Measurements from ENCODE around the gene ZNF710. TPM values are rescaled to one million over a fixed set of nuclear protein-coding genes. Genes with fewer than 3 reads are reported as not detected.
"Not testable (repeated sequence)": the region's sequence is repeated elsewhere in the genome, so short reads cannot be mapped to it uniquely, and the experiment has no call there.

ZNF710 gene
- total RNA-seq, 3 donors from 2014 or later (not counting 1 experiment from before 2014, with no cell fraction given), result 26.5 to 43.1 (median 26.6) TPM

DNA sequence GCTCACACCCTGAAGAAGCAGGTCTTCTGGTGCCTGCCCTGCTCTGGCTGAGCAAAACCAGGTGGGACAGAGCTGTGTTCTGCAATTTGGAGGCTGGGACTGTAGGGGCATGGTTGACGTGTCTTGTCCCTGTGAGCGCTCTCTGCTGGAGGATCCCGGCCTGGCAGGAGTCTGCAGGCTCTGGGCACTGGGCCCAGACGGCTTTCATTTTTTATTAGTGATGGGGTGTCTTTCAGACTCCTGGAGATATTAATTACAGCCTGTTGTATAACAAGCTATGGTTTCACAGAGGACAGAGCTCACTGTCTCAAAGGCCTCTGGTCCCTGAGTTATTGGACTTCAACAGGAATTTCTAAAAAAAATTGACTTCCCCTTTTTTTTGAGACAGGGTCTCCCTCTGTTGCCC, 29.5 kb upstream of the ZNF710 start:
- ATAC-seq (peak; percentile 81 to 90 (median 89)), DNase-seq (peak; percentile 27 to 65)
- H3K9me3 ChIP-seq (ENCODE audit: control insufficient read depth, insufficient read depth, low read length), result no peaks in the 10 kb centered on the region
- H3K36me3 ChIP-seq (ENCODE audit: control insufficient read depth, insufficient read depth, low read length), result no peaks in the 10 kb centered on the region
- intact Hi-C loops (cut with micrococcal nuclease), result no loop called here
- no peaks in the 10 kb centered on the region for H3K27me3 ChIP-seq (ENCODE audit: control insufficient read depth, insufficient read depth, low read length)
- WGBS (ENCODE audit: insufficient coverage), result 82% methylated on average over 4 of the region's 4 CpGs
- H3K36me3 Mint-ChIP-seq, result no peaks in the 10 kb centered on the region
- H3K4me3 Mint-ChIP-seq, result no peak overlapping the region
- no peak overlapping the region for H3K4me3 ChIP-seq (ENCODE audit: low read length)
- peaks cover 0 to 4% of the 10 kb centered on the region in 2 donors for H3K27me3 Mint-ChIP-seq (ENCODE audit: low read depth in 2 of 2)
- TF ChIP-seq, protein P1, sequence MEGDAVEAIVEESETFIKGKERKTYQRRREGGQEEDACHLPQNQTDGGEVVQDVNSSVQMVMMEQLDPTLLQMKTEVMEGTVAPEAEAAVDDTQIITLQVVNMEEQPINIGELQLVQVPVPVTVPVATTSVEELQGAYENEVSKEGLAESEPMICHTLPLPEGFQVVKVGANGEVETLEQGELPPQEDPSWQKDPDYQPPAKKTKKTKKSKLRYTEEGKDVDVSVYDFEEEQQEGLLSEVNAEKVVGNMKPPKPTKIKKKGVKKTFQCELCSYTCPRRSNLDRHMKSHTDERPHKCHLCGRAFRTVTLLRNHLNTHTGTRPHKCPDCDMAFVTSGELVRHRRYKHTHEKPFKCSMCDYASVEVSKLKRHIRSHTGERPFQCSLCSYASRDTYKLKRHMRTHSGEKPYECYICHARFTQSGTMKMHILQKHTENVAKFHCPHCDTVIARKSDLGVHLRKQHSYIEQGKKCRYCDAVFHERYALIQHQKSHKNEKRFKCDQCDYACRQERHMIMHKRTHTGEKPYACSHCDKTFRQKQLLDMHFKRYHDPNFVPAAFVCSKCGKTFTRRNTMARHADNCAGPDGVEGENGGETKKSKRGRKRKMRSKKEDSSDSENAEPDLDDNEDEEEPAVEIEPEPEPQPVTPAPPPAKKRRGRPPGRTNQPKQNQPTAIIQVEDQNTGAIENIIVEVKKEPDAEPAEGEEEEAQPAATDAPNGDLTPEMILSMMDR (IDR thresholded peaks at IDR 0.05), result peak; percentile 20
- no peak overlapping the region for H3K27ac Mint-ChIP-seq
- peaks cover 3% of the 10 kb centered on the region for H3K4me1 ChIP-seq (ENCODE audit: control insufficient read depth, insufficient read depth, low read length)
- no peaks in the 10 kb centered on the region for H3K9me3 Mint-ChIP-seq
- H3K4me1 Mint-ChIP-seq, result no peaks in the 10 kb centered on the region
- H3K27ac ChIP-seq (ENCODE audit: low read length), result no peak overlapping the region

DNA sequence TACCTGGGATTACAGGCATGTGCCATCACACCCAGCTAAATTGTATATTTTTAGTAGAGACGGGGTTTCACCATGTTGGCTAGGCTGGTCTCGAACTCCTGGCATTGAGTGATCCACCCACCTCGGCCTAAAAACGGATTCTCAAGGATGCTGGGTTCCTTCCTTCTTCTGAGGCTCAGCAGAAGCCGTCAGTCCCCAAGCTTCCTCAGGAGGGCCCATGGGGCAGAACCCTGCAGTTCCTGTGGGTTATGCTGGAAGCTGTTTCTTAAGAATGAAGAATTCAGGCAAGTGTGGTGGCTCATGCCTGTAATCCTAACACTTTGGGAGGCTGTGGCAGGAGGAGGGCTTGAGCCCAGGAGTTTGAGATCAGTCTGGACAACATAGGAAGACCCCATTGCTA, 29.0 kb upstream of the ZNF710 start:
- H3K4me1 ChIP-seq (ENCODE audit: control insufficient read depth, insufficient read depth, low read length), result peaks cover 3% of the 10 kb centered on the region
- Mint-ChIP-seq H3K27me3 (ENCODE audit: low read depth in 2 of 2) (peaks cover 0 to 2% of the 10 kb centered on the region in 2 donors), H3K4me3 (no peak overlapping the region), H3K9me3 (no peaks in the 10 kb centered on the region), H3K27ac (no peak overlapping the region), H3K36me3 (no peaks in the 10 kb centered on the region), H3K4me1 (no peaks in the 10 kb centered on the region)
- H3K27me3 ChIP-seq (ENCODE audit: control insufficient read depth, insufficient read depth, low read length), result no peaks in the 10 kb centered on the region
- ATAC-seq (no peak), DNase-seq (no peak)
- no peaks in the 10 kb centered on the region for H3K36me3 ChIP-seq (ENCODE audit: control insufficient read depth, insufficient read depth, low read length)
- intact Hi-C loops (cut with micrococcal nuclease), result no loop called here
- WGBS (ENCODE audit: insufficient coverage), result 60% methylated on average over 5 of the region's 5 CpGs
- TF ChIP-seq, protein P1 (IDR thresholded peaks at IDR 0.05), result no peak
- H3K4me3 ChIP-seq (ENCODE audit: low read length), result no peak overlapping the region
- no peak overlapping the region for H3K27ac ChIP-seq (ENCODE audit: low read length)
- H3K9me3 ChIP-seq (ENCODE audit: control insufficient read depth, insufficient read depth, low read length), result no peaks in the 10 kb centered on the region

DNA sequence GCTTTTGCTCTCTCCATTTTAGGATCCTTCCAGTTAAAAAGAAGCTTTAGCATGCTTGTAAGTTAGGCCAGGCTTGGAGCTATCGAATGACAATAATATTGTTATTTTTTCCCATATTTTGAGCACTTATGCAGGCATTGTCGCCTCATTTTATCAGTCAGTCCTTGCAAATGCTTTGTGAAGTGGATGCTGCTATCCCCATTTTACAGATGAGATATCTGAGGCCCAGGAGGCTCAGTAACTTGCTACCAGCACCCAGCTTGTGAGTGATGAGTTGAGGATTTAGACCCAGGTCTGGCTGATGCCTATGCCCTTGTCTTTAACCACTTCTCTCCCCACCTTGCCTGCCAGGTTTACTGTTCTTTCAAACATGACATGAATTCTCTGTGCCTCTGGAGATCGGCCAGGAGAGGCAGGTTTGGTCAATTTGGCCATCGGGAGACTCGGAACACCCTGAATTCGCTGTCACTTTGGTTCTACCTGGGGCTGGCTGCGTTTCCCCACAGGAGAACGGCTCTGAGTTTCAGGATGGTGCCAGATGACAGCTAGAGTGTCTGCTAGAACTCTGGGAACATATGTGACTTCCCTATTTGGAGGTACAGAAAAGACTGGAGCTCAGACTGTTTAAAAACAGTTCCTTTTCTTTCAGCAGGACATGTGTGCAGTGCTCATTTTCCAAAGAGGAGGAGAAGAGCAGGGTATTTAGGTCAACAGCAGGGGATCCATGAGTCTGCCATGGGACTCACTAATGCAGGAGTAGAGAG, 25.5 kb upstream of the ZNF710 start:
- TF ChIP-seq, protein P1 (IDR thresholded peaks at IDR 0.05), result no peak
- no peaks in the 10 kb centered on the region for H3K36me3 Mint-ChIP-seq
- H3K4me1 ChIP-seq (ENCODE audit: control insufficient read depth, insufficient read depth, low read length), result peaks cover 3% of the 10 kb centered on the region
- DNase-seq (no peak), ATAC-seq (no peak)
- H3K9me3 Mint-ChIP-seq, result no peaks in the 10 kb centered on the region
- no peak overlapping the region for H3K4me3 Mint-ChIP-seq
- H3K36me3 ChIP-seq (ENCODE audit: control insufficient read depth, insufficient read depth, low read length), result no peaks in the 10 kb centered on the region
- H3K27me3 ChIP-seq (ENCODE audit: control insufficient read depth, insufficient read depth, low read length), result no peaks in the 10 kb centered on the region
- H3K27ac ChIP-seq (ENCODE audit: low read length), result no peak overlapping the region
- H3K4me3 ChIP-seq (ENCODE audit: low read length), result no peak overlapping the region
- no peaks in the 10 kb centered on the region for H3K9me3 ChIP-seq (ENCODE audit: control insufficient read depth, insufficient read depth, low read length)
- WGBS (ENCODE audit: insufficient coverage), result 78% methylated on average over 8 of the region's 8 CpGs
- H3K27me3 Mint-ChIP-seq (ENCODE audit: low read depth in 2 of 2), result no peaks in the 10 kb centered on the region
- H3K27ac Mint-ChIP-seq, result no peak overlapping the region
- no peaks in the 10 kb centered on the region for H3K4me1 Mint-ChIP-seq
- intact Hi-C loops (cut with micrococcal nuclease), result no loop called here

DNA sequence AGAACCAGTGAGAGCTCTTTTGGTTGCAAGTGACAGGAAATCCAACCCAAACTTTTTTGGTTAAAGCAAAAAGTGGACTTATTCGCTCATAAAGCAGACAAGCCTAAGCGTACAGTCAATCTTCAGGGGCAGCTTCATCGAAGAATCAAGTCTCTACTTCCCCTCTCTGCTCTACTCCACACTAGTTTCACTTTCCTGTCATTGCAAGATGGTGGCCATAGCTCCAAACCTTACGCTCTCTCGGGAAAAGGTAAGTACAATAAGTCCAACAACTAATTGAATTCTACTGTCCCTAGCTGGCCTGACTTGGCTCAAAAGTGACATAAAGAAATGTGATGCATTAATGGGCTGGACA, 24.9 kb upstream of the ZNF710 start:
- ATAC-seq (no peak), DNase-seq (no peak)
- Histone ChIP-seq H3K4me1 (ENCODE audit: control insufficient read depth, insufficient read depth, low read length) (peaks cover 3% of the 10 kb centered on the region), H3K27ac (ENCODE audit: low read length) (no peak overlapping the region), H3K36me3 (ENCODE audit: control insufficient read depth, insufficient read depth, low read length) (no peaks in the 10 kb centered on the region), H3K4me3 (ENCODE audit: low read length) (no peak overlapping the region), H3K9me3 (ENCODE audit: control insufficient read depth, insufficient read depth, low read length) (no peaks in the 10 kb centered on the region), H3K27me3 (ENCODE audit: control insufficient read depth, insufficient read depth, low read length) (no peaks in the 10 kb centered on the region)
- Mint-ChIP-seq H3K27ac (no peak overlapping the region), H3K4me3 (no peak overlapping the region), H3K27me3 (ENCODE audit: low read depth in 2 of 2) (no peaks in the 10 kb centered on the region), H3K36me3 (no peaks in the 10 kb centered on the region), H3K4me1 (no peaks in the 10 kb centered on the region), H3K9me3 (no peaks in the 10 kb centered on the region)
- TF ChIP-seq, protein P1 (IDR thresholded peaks at IDR 0.05), result no peak
- 64% methylated on average over 5 of the region's 5 CpGs for WGBS (ENCODE audit: insufficient coverage)
- intact Hi-C loops (cut with micrococcal nuclease), result no loop called here

DNA sequence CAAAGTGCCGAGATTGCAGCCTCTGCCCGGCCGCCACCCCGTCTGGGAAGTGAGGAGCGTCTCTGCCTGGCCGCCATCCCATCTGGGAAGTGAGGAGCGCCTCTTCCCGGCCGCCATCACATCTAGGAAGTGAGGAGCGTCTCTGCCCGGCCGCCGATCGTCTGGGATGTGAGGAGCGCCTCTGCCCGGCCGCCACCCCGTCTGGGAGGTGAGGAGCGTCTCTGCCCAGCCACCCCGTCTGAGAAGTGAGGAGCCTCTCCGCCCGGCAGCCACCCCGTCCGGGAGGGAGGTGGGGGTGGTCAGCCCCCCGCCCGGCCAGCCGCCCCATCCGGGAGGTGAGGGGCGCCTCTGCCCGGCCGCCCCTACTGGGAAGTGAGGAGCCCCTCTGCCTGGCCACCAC, 23.3 kb upstream of the ZNF710 start:
- H3K36me3 Mint-ChIP-seq; H3K4me1 ChIP-seq (ENCODE audit: control insufficient read depth, insufficient read depth, low read length); ATAC-seq; H3K27ac ChIP-seq (ENCODE audit: low read length); H3K9me3 ChIP-seq (ENCODE audit: control insufficient read depth, insufficient read depth, low read length); intact Hi-C loops (cut with micrococcal nuclease); H3K27ac Mint-ChIP-seq; H3K36me3 ChIP-seq (ENCODE audit: control insufficient read depth, insufficient read depth, low read length); H3K9me3 Mint-ChIP-seq; H3K4me3 Mint-ChIP-seq; H3K4me3 ChIP-seq (ENCODE audit: low read length); H3K4me1 Mint-ChIP-seq; H3K27me3 Mint-ChIP-seq (ENCODE audit: low read depth in 2 of 2); DNase-seq; H3K27me3 ChIP-seq (ENCODE audit: control insufficient read depth, insufficient read depth, low read length): not testable (repeated sequence)
- WGBS (ENCODE audit: insufficient coverage), result 95% methylated on average over 18 of the region's 31 CpGs
